Measurements from ENCODE around the gene ELOVL1.

DNA sequence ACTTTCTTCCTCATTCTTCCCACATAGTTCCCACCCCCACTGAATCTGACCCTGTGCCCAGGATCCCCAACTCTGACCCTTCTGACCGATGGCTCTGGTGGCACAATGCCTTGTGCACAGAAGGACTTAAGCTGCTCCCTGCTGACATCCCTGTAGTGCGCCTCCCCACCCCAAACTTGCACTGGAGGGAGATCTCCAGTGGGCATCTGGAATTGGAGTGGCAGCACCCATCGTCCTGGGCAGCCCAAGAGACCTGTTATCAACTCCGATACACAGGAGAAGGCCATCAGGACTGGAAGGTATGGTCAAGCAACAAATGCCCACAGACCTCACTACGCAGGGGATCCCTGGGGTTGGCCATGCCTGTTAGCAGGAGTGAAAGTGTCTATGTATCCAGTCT lies 21.2 kb downstream of the ELOVL1 start:
- TF ChIP-seq, protein P1, sequence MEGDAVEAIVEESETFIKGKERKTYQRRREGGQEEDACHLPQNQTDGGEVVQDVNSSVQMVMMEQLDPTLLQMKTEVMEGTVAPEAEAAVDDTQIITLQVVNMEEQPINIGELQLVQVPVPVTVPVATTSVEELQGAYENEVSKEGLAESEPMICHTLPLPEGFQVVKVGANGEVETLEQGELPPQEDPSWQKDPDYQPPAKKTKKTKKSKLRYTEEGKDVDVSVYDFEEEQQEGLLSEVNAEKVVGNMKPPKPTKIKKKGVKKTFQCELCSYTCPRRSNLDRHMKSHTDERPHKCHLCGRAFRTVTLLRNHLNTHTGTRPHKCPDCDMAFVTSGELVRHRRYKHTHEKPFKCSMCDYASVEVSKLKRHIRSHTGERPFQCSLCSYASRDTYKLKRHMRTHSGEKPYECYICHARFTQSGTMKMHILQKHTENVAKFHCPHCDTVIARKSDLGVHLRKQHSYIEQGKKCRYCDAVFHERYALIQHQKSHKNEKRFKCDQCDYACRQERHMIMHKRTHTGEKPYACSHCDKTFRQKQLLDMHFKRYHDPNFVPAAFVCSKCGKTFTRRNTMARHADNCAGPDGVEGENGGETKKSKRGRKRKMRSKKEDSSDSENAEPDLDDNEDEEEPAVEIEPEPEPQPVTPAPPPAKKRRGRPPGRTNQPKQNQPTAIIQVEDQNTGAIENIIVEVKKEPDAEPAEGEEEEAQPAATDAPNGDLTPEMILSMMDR (IDR thresholded peaks at IDR 0.05) = no peak
- TF ChIP-seq POLR2A (IDR thresholded peaks at IDR 0.05) = no peak

All from esophagus squamous epithelium (tissue), 4 donors.